22Rv1 (cell line): Measurements from ENCODE around the gene GTF2I.

ENCODE experiments used
- CTCF ChIP-seq: fragments of 450-650 bp; IDR thresholded peaks from 2 replicates; pipeline ENCODE4 v1.5.1; 2017; ENCODE audit warnings: mild to moderate bottlenecking
- ZFX ChIP-seq: fragments of 450-650 bp; IDR thresholded peaks from 2 replicates; pipeline ENCODE4 v1.6.1; 2017; ENCODE audit warnings: antibody characterized with exemption, borderline replicate concordance

DNA sequence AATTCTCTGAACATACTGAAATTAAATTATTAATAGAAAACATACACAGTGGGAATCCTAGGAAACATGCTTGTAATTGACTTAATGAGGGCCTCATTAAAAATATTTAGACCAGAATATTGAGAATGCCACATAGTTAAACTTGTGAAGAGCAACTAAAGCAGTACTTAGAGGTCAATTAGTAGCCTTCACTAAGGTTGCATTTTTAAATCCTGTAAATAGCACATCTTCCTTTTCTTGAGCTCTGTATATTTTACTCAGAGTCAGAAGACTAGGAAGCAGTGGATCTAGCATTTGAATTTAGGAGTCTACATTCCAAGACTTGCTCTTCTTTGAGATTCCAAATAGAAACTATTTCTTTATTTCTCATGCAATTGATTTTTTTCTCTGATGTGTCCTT lies 56.0 kb downstream of the GTF2I start:
- no peak for TF ChIP-seq CTCF
- TF ChIP-seq ZFX = no peak
